CD4-positive, alpha-beta T cell treated with Interleukin-6 at 100 ng/mL for 8 hours (primary cell): ENCODE measurements around the gene FOXK1.
"Not testable (repeated sequence)": the region's sequence is repeated elsewhere in the genome, so short reads cannot be mapped to it uniquely, and the experiment has no call there.

Source experiments
- DNase-seq: peaks from one replicate; pipeline ENCODE4 v3.0.0-alpha.2; 2020; ENCODE audit warnings: mixed read lengths, low spot score

FOXK1 gene

DNA sequence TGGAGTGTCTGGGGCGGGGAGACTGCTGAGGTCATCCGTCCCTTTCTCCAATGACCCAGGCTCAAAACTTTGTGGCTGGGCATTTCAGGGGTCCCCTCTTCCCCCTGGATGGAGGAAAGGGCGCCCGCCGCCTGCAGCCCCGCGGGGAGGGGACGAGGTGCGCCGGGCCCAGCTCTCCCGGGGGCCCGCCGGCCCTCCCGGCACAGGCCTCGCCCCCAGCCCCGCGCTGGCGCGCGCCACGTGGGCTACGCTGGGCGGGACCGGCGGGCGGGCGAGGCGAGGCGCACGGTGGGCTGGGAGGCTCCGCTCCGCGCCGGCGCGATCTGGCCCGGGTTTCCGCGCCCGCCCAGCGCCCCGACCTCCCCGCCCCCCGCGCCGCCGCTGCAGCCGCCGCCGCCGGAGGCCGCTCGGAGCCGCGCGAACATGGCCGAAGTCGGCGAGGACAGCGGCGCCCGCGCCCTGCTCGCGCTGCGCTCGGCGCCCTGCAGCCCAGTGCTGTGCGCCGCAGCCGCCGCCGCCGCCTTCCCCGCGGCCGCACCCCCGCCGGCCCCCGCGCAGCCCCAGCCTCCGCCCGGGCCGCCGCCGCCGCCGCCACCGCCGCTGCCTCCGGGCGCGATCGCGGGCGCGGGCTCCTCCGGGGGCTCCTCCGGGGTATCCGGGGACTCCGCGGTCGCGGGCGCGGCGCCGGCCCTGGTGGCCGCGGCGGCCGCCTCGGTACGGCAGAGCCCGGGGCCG, at the start of gene FOXK1:
Gene FOXK1, plus strand, starts transcription at position 410 of the 735 bp plus-strand sequence. Its CDS starts 14 bp downstream, at position 424.
- peak; percentile 63 for DNase-seq

GRCh38 chr7:4633012-4633411, 49.1 kb upstream of the FOXK1 start:
- no peak for DNase-seq

- no peak for DNase-seq
These were observed 47.9 kb upstream of the FOXK1 start for GRCh38 chr7:4634166-4634565.

DNA sequence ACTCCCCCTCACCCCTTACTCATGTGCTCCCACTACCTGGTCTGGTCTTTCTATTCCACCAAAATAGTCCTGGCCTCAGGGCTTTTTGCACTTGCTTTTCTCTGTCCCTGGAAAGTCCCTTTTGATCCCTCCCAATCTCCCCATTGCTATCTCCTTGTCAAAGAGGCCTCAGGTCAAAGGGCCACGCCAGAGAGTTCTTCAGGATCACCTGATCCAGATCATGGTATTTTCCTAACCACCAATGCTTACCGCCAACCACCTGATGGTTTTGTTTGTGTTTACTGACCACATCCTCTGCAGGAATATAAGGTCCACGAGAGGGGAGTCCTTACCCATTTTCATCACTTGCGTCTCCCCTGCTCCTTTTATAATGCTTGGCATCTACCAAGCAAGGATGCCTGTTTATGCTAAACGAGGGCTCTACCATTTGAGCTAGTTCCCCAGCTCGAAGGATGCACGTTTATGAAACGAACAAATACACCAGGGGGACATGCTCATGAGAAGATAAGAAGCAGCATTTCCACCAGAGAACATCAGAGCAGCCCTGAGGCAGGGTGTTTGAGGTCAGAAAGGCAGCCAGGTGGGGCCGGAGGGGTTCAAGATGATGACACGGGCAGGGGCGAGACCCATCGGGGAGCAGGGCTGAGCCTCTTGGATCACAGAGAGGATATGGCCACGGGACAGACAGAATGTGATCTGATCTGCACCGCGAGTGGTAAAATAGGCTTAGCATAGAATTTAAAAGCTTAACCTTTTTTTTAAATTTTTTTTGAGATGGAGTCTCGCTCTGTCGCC, 43.1 kb upstream of the FOXK1 start:
- DNase-seq, result no peak

GRCh38 chr7:4641091-4641666, 40.9 kb upstream of the FOXK1 start:
- DNase-seq, result no peak

DNA sequence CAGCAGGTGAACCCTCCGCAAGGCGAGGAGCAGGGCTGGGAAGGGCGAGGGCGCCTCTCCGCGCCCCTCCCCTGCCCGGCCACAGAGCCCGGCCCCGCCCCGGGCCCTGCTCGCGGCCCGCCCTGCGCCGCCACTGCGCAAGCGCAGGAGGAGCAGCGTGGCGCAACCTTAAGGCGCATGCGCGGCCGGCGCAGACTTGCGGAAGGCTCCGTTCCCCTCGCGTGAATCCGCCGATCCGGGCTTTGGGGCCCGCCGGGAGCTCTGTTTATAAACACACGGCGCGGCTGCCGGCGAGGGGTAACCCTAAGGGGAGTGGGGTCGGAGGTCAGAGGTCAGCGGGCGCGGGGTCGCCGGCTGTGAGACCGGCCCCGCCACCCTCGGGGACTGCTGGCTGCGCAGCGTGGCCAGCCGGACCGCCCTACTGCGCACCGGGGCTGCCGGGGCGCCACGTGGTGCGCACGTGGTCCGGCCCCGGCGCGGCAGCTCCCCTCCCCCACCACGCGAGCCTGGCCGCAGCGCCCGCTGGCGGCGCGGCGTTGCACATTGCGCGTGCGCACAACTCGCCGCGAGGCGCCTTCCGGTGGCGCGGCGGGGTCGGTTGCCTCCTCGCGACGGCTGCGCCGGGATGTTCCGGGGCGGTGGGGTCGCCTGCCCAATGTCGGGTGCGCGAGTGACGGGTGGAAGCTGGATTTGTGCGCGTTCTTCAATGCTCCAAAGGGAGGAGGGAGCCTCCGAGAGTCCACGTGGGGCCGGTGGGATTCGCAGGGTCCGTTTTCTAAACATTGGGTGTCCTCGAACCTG, 40.2 kb upstream of the FOXK1 start:
- peak; percentile 95 for DNase-seq

- no peak for DNase-seq
These were observed 39.5 kb upstream of the FOXK1 start for GRCh38 chr7:4642468-4643203.

GRCh38 chr7:4643204-4643471, 39.0 kb upstream of the FOXK1 start:
- DNase-seq, result not testable (repeated sequence)

DNA sequence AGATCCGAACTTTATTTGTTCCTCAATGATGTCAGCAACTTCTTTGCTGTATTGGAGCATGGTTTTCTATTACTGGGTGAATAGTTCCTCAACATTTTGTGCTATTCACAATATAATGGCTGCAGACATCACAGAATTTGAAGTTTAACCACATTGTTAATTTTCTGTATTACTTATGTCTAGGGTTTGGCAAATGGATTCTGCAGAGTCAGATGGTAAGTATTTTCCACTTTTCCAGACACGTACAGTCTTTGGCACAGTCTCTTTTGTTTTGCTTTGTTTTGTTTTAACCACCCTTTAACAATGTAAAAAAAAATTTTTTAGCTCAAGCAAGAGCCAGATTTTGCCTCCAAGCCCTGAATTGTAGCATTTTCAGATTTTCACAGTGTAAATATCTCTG, 36.8 kb upstream of the FOXK1 start:
- DNase-seq, result no peak

DNA sequence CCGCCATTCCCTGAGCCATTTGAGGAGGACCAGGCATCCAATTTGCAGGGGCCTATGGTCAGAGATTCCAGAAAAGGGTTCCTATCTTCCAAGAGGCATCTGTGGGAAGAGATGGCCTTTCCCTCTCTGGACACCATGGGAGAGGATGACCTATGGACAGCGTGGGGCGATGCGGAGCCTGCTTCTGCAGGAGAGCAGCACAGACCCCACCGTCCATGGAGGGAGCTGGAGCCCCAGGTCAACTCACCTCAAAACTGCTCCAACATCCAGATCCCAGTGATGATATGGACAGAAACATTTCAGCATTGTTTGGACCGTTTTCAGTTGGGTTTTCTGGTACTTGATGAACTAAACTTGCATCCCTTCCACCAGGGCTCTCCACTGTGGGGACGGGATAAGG, 34.0 kb upstream of the FOXK1 start:
- no peak for DNase-seq

DNA sequence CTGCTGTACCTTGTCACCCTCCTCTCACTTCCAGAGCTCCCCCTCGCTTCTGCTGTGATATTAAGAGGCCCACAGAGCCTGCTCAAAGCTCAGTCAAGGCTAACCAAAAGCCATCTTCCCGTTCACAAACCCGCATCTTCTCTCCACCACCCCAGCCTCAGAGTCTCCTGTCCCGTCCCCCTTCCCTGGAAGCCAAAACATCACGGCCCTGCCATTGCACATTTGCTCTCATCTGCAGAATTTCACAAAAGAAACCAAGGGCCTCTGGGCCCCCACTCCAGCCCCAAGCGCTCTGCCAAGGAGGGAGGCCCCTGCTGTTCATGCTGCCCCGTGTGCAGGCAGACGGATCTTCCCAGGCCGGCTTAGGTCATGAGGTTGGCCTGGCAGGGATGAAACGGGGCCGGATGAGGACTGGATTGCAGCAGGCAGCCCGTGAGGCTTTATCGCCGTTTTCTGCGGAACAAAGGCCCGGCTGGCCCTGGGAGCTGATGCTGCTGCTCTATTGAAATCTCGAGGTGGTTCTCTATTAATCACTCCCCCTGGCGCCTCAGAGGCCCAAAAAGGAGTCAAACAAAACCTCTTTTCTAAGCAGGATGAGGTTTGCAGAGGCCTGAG, 31.6 kb upstream of the FOXK1 start:
- DNase-seq, result no peak

DNA sequence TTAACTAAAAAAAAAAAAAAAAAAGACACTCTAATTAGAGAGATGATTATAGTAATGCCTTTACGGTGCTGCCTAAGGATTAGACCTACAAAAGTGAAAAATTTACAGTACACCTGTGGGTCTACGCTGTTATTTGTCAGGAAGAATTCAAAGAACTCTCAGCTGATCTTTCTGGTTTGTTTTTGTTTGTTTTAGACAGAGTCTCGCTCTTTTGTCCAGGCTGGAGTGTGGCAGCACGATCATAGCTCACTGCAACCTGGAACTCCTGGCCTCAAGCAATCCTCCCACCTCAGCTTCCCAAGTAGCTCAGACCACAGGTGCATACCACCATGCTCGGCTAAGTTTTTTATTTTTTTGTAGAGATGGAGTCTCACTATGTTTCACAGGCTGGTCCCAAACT, 28.3 kb upstream of the FOXK1 start:
- no peak for DNase-seq

DNA sequence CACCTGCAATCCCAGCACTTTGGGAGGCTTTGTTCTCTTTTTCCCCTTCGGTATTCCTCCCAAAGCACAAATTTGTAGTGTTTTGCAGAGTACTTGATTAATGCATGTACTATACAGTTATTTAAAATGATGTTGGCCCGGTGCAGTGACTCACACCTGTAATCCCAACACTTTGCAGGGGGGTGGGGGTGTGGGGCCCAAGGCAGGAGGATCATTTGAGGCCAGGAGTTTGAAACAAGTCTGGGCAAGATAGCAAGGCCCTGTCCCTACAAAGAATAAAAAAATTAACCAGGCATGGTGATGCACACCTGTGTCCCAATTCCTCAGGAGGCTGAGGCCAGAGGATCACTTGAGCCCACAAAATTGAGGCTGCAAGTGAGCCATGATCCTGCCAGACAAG, 26.8 kb upstream of the FOXK1 start:
- DNase-seq, result no peak

- no peak for DNase-seq
These were observed 26.2 kb upstream of the FOXK1 start for GRCh38 chr7:4655896-4656295.

GRCh38 chr7:4657640-4658417, 24.3 kb upstream of the FOXK1 start:
- DNase-seq, result no peak

- DNase-seq, result no peak
These were observed 22.4 kb upstream of the FOXK1 start for GRCh38 chr7:4659551-4660286.

DNA sequence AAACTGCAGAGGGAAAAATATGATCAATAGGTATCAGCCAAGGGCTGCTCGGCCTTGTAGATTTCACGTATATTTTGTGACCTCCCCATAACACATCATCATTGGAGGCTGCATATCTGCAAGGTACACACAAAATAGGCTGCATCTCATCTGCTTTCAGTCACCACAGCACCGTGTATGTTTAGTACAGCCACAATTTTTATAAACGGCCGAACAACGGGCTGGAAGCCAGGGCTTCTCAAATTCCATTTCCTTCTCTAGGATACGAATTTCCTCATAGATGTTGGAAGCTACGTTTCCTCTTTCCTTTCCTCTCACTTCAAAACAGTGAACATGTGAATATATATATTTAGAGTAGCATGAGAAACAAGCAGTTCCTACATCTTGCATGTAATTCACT, 20.2 kb upstream of the FOXK1 start:
- no peak for DNase-seq

DNA sequence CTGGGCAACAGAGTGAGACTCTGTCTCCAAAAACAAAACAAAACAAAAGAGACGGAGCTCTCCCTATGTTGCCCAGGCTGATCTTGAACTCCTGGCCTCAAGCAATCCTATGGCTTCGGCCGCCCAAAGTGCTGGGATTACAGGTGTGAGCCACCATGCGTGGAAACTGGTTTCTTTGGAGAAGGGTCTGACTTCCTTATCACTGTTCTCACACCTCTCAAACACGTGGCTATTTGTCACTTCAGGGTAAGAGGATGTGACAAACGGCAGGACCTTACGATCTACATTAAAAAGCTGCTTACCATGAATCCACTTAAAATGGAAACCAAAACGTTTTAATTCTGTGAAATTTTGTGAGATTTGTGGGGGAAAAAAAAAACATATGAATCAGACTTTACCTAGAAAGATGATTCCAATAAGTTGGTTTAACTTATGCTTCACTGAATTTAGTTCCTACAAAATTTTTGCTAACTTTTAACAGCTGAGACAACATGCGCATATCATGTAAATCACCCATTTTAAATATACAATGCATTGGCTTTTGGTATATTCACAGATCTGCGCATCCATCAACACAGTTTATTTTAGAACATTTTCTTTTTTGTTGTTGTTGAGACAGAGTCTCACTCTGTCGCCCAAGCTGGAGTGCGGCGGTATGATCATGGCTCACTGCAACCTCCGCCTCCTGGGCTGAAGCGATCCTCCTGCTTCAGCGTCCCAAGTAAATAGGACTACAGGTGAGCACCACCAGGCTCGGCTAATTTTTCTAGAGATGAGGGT, 18.7 kb upstream of the FOXK1 start:
- DNase-seq, result no peak

DNA sequence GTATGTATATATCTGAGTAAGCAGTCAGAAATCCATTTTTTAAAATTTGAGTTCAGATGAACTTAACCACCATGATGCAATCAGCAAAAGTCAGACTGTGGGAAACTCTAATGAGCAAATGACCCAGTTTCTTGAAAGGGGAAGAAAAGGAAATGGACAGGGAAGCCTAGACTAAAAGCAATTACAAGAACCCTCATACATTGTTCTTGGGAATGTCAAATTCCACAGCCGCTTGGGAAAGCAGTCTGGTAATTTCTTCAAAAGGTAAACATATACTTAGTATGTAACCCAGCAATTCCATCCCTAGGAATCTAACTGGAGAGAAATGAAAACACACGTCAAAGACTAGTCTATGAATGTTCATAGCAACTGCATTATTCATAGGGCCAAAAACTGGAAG, 16.4 kb upstream of the FOXK1 start:
- no peak for DNase-seq
